Erythroblast (primary cell): Measurements from ENCODE around the gene MRGPRG.

Source experiments
- DNase-seq, 2 experiments: peaks; one replicate each; lab custom pipeline; 2025; lab: John Stamatoyannopoulos, UW
- GATA1 ChIP-seq: IDR thresholded peaks from 2 replicates; pipeline ENCODE4 v1.6.1; 2011; ENCODE audit warnings: low read depth, mild to moderate bottlenecking, control low read depth, low read length, moderate library complexity
- POLR2A ChIP-seq: IDR thresholded peaks from 2 replicates; pipeline ENCODE4 v1.6.1; 2011; ENCODE audit warnings: mild to moderate bottlenecking, low read length

The MRGPRG gene

DNA sequence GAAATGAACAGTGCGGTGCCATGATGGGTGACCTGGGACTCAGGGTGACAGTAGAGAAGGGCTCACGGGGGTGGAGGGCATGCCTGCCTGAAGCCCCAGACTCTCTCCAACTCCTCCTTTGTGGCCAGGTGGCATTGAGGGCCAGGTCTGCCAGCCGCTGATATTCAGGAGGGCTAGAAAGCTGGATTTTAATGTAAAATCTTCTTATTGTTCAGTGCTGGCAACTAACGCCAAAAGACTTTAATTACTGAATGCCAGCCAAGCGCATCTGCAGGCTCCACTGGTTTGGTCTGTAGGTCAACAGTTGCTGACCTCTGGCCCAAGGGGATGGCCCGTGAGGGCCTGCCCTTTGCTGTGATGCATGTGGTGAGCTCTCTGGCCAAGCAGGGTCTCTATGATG, 10.3 kb downstream of the MRGPRG start:
- DNase-seq, result no peak
- TF ChIP-seq POLR2A (no peak), GATA1 (no peak)

DNA sequence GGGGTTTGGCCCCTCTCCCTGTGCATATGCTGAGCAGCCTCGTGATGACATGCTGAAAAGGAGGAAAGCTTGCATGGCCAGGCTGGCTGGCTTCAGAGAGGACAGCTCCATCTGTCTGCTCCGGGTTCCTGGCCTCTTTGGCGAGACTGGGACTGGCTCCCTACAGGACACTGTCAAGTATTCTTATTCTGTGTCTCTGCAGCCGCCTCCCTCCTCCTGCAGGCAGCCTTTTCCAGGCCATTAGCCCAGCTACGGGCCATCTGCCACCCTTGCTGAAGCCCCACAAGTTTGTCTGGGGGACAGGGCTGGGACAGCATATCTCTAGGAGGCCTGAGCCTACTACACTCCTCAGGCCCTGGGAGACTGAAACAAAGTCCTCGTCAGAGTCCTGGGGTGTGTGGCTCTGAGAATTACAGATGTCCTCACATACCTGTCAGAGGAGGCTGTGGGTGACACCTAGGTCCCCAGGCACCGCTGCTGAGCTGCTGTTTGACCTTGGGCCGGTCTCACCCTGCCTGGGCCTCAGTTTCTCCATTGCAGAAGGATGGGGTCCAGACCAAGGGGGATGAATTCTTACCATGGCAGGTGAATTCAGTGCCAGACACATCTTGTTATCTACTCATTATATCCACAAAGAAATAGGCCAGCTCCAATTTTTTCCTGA, 11.0 kb downstream of the MRGPRG start:
- TF ChIP-seq POLR2A (no peak), GATA1 (no peak)
- DNase-seq, result no peak

GRCh38 chr11:3206922-3207204, 11.8 kb downstream of the MRGPRG start:
- no peak for TF ChIP-seq POLR2A
- no peak for TF ChIP-seq GATA1
- no peak for DNase-seq

GRCh38 chr11:3206156-3206921, 12.3 kb downstream of the MRGPRG start:
- no peak for DNase-seq
- TF ChIP-seq POLR2A (no peak), GATA1 (no peak)

- no peak for DNase-seq
- TF ChIP-seq POLR2A, result no peak
- TF ChIP-seq GATA1, result no peak
These were observed 13.1 kb downstream of the MRGPRG start for GRCh38 chr11:3205261-3206155.

DNA sequence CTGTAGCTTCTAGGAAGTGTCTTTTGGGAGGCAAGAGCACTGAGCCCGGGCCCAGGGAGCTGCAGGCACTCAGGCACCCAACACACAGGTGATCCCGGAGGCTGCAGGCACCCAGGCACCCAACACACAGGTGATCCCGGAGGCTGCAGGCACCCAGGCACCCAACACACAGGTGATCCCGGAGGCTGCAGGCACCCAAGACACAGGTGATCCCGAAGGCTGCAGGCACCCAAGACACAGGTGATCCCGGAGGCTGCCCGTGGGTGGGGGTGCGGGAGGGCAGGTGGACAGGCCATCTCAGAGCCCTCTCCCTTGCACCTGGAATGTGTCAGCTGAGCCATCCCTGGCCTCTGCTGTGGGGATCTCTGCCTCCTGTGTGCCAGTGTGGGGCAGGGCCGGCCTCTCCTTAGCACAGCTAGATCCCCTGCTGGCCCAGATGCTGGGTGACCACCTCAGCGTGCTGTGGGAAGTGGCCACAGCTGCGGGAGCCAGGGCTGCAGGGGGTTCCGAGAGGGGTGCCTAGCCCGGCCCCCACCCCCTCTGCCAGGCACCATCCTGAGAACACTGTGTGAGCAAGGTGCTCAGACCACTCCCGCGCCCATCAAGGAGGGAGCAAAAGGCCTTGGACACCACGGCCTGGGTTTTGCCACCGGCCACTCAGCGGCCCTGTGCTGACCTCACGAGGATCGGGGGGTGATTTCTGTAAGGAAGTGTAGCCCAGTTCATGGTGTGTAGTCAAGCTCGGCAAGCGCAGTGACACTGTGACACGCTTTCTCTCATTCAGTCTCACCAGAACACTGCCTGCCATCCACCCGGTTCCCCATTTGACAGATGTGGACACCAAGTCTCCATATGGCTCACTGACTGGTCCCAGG, 14.2 kb downstream of the MRGPRG start:
- DNase-seq, result no peak
- TF ChIP-seq POLR2A (no peak), GATA1 (no peak)

DNA sequence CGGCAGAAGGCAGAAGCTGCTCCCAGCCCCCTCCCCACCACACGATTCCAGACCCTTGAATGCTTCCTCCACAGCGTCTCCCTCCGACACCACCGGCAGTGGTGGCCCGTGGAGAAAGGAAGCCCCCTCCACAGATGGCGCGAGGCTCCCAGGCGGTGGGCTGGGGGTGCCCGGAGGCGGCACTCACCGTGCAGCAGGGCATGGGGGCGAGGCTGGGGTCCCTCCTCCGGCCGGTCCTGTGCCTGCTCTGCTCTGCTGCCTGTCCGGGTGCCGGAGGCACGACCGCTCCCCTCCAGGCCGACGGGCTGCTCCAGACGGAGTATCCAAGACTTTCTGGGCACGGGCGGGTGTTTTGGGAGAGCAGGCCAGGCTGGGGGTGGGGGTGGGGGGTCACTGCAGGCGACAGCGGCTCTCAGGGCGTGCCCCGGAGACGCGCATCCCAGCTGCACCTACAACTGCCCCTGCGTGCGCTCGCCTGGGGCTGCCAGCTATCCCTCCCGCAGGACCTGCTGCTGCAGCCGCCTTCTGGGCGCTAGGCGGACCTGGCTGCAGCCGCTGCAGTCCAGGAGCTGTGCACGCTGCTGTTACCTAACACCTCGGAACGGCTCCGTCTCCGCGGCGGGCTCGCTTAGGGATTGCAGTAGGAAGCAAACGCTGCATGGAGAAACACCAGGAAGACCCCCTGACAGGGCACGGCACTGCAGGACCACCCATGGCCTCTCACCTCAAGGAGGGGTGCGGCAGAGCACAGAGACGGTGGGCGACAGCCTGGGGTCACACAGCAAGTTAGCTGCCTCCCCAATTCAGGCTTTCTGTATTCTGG, 15.2 kb downstream of the MRGPRG start:
- TF ChIP-seq POLR2A (no peak), GATA1 (no peak)
- DNase-seq, result no peak

GRCh38 chr11:3202759-3203158, 15.9 kb downstream of the MRGPRG start:
- DNase-seq, result no peak
- TF ChIP-seq POLR2A (no peak), GATA1 (no peak)

- no peak for TF ChIP-seq GATA1
- no peak for TF ChIP-seq POLR2A
- DNase-seq, result no peak
These were observed 16.3 kb downstream of the MRGPRG start for GRCh38 chr11:3202305-3202704.

- DNase-seq, result no peak
- TF ChIP-seq POLR2A (no peak), GATA1 (no peak)
These were observed 16.9 kb downstream of the MRGPRG start for GRCh38 chr11:3201677-3202181.

GRCh38 chr11:3201112-3201581, 17.5 kb downstream of the MRGPRG start:
- no peak for TF ChIP-seq GATA1
- TF ChIP-seq POLR2A, result no peak
- DNase-seq, result no peak
